ENCODE measurements around the gene CHD1L.

DNA sequence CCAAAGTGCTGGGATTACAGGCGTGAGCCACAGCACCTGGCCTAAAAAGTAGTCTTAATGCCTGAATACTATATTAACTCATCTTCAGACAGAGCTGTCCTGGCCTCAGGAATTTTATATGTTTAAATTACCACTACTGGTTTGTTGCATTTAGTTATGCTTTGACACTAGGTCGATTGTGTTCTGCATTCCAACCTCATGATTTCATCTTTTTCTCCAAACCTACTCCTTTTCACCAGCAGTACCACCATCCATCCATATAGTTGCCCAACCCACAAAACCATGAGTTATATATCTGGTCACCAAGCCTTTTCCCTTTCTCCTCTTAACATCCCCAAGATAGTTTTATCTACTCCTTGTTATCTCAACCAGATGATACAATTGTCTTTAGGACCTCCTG, 39.9 kb upstream of the CHD1L start:
- TF ChIP-seq, protein P1, sequence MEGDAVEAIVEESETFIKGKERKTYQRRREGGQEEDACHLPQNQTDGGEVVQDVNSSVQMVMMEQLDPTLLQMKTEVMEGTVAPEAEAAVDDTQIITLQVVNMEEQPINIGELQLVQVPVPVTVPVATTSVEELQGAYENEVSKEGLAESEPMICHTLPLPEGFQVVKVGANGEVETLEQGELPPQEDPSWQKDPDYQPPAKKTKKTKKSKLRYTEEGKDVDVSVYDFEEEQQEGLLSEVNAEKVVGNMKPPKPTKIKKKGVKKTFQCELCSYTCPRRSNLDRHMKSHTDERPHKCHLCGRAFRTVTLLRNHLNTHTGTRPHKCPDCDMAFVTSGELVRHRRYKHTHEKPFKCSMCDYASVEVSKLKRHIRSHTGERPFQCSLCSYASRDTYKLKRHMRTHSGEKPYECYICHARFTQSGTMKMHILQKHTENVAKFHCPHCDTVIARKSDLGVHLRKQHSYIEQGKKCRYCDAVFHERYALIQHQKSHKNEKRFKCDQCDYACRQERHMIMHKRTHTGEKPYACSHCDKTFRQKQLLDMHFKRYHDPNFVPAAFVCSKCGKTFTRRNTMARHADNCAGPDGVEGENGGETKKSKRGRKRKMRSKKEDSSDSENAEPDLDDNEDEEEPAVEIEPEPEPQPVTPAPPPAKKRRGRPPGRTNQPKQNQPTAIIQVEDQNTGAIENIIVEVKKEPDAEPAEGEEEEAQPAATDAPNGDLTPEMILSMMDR (IDR thresholded peaks at IDR 0.05): no peak
- no peak for TF ChIP-seq ZFX (IDR thresholded peaks at IDR 0.05; ENCODE audit: borderline replicate concordance)
